MM.1S (cell line): ENCODE data around the gene CABCOCO1.

Experiments
- EZH2 ChIP-seq: fragments of 300-600 bp; sonication (generic); optimal IDR thresholded peaks from 2 replicates; pipeline ENCODE3; 2017; ENCODE audit warnings: low read depth, mild to moderate bottlenecking, antibody characterized with exemption, low read length, mixed read lengths
- TF ChIP-seq, protein P1 (sequence below): fragments of 300-600 bp; sonication (generic); IDR thresholded peaks from 2 replicates; pipeline ENCODE4 v1.5.1; 2016; ENCODE audit warnings: antibody characterized with exemption, low read length, mixed read lengths

DNA sequence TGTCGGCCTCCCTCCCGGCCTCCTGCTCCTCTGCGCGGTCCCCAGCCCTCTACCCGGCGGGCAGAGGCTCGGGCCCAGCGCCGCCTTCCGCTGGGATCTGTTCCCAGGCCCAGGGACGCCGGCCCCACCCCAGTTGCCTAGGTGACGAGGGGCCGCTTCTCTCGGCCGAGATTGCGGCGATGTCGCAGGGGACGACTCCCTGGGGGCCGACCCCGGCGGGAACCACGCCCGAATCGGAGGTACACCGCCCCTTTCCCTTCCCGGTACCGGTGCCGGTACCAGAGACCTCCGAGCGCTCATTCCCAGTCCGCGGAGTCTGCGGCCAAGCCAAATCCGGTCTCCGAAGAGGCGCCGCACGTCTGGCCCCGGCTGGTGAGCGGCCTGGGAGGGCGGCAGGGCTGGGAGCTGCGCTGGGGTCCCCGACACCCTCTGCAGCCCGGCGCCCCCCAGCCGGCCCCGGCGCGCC is at the start of gene CABCOCO1:
- TF ChIP-seq EZH2: no peak
- TF ChIP-seq, protein P1, sequence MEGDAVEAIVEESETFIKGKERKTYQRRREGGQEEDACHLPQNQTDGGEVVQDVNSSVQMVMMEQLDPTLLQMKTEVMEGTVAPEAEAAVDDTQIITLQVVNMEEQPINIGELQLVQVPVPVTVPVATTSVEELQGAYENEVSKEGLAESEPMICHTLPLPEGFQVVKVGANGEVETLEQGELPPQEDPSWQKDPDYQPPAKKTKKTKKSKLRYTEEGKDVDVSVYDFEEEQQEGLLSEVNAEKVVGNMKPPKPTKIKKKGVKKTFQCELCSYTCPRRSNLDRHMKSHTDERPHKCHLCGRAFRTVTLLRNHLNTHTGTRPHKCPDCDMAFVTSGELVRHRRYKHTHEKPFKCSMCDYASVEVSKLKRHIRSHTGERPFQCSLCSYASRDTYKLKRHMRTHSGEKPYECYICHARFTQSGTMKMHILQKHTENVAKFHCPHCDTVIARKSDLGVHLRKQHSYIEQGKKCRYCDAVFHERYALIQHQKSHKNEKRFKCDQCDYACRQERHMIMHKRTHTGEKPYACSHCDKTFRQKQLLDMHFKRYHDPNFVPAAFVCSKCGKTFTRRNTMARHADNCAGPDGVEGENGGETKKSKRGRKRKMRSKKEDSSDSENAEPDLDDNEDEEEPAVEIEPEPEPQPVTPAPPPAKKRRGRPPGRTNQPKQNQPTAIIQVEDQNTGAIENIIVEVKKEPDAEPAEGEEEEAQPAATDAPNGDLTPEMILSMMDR: no peak
